NCI-H1092 (cell line): Measurements from ENCODE around the gene HLCS.
A peak's percentile ranks its signal among the peaks of the same experiment; 100 is the strongest.
"Not testable (repeated sequence)": the region's sequence is repeated elsewhere in the genome, so short reads cannot be mapped to it uniquely, and the experiment has no call there.

ENCODE experiments used
- DNase-seq: peaks from one replicate; lab custom pipeline; 2025; lab: John Stamatoyannopoulos, UW

The HLCS gene

GRCh38 chr21:36966066-36966820, at the start of gene HLCS:
HLCS (minus strand) TSS chr21:36966669; CDS start chr21:36966638, 31 bp downstream.
- peak; percentile 56 for DNase-seq

DNA sequence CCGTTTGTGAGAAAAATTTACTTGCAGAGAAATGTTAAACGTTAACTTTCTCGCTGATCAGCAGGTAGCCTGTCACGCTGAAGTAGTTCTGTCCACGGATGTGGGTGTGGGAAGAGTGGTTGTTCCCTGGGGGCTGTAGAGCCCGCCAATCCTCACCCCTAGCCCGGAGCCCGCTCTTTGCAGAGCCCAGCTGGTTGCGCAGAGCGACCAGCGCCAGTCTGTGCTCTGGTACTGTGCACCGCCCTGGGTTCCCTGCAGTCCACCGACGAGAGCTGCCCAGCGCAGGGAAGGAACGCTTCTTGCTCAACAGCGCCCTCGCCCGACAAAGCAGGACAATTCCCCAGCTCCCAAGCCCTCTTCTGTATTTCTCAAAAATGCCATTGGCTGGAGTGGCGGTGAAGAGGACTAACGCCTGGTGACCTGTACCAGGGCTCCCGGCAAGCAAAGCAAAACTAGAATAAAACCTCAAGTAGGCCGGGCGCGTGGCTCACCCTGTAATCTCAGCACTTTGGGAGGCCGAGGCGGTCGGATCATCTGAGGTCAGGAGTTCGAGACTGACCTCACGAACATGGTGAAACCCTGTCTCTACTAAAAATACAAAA, 43.4 kb upstream of the HLCS start:
- DNase-seq = peak; percentile 71

DNA sequence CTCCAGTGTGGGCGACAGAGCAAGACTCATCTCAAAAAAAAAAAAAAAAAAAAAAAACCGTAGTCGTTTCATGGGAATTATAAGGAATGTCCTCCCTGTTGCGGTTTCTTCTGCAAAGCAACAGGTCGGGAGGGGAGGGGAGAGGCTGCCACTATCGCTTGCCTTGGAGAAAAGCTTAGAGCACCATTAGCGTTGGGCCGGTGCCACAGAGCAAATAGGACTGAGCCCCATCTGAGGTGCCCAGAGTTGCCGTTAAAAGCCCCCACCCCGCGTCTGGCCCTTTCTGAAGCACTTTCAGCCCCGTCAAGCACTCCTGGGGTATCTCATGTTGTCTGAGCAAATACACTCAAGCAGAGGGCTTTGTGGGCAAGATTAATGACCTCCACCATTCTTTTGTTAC, 42.3 kb upstream of the HLCS start:
- DNase-seq = peak; percentile 91

GRCh38 chr21:37006486-37007291, 40.2 kb upstream of the HLCS start, which contains the start of gene RIPPLY3:
RIPPLY3 (plus strand) TSS chr21:37006702; CDS start chr21:37006773, 71 bp downstream.
- peak; percentile 8 for DNase-seq

GRCh38 chr21:37005548-37006485, 39.3 kb upstream of the HLCS start:
- DNase-seq = no peak

DNA sequence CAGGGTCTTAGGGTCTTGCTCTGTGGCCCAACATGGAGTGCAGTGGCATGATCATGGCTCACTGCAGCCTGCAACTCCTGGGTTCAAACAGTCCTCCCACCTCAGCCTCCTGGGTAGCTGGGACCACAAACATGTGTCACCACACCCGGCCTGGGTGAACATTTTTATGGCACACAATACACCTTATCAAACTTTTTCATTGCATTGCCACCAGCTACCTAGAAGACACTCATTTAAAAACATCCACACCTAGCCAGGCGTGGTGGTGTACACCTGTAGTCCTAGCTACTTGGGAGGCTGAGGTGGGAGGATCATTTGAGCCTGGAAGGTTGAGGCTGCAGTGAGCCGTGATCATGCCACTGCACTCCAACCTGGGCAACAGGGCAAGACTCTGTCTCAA, 37.4 kb upstream of the HLCS start:
- not testable (repeated sequence) for DNase-seq

DNA sequence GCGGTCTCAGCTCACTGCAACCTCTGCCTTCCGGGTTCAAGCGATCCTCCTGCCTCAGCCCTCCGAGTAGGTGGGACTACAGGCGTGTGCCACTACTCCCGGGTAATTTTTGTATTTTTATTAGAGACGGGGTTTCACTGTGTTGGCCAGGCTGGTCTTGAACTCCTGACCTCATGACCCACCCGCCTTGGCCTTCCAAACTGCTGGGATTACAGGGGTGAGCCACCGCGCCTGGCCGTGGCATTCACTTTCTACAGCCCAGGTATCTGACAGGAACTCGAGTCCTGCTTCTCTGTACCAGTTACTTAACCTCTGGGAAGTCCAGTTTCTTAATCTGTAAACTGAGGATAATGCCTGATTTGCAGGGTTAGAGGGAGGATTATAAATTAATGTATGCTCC, 36.4 kb upstream of the HLCS start:
- DNase-seq = not testable (repeated sequence)

DNA sequence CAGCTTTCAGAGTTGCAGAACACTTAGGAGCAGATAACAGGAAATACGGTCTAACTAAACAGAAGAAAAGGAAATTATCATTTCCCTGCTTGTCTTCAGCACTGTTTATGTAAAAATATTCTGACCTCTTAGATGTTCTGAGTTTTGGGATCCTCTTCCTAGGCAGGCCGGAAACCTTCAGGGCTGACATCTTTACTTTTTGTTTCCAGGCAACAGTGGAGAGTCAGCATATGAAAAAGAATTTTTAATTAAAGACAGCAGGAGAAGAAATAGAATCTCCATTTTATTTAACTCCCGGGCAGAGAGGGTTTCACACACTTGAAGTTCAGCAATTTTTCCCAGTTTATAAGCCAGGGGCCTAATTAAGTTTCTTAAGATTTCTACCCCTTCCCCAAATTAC, 35.0 kb upstream of the HLCS start:
- no peak for DNase-seq

DNA sequence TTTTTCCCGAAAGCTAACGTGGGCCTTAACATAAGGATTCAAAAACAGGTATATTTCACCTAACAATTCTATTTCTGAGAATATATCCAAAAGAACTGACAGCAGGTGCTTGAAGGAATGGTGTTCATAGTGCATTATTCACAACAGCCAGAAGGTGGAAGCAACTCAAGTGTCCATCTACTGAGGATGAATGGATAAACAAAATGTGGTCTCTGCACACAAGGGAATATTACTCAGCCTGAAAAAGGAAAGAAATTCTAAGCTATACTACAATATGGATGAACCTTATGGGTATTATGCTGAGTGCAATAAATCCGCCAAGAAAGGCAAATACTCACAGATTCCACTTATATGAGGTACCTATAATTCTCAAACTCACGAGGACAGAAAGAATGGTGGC, 33.9 kb upstream of the HLCS start:
- no peak for DNase-seq

- no peak for DNase-seq
These were observed 32.8 kb upstream of the HLCS start for GRCh38 chr21:36999131-36999898.

- DNase-seq = not testable (repeated sequence)
These were observed 28.8 kb upstream of the HLCS start for GRCh38 chr21:36995285-36995684.

DNA sequence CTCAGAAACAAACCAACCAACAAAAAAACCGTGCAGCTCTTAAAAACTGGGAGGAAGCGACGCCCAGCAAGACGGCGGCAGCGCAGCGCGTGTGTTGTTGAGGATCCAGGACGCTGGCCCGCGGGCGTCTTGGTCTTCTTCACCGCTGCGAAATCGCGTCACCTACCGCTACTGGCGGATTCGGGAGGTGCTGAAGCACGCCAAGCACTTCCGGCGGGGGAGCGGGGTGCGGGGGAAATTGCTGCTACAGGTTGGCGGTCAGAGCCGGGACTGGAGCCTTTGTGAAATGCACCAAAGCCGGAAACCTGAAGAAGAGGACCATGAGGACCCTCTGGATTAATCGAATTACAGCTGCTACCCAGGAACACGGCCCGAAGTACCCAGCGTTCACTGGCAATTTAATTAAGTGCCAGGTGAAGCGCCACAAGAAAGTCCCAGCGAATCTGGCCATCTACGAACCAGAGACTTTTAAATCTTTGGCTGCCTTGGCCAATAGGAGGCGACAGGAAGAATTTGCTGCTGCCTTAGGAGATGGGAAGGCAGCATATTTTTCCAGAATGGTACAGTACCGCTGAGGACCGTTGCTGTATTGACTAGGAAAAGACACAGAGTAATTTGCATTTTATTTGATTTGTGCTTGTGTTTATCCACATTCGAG, 28.2 kb upstream of the HLCS start:
- no peak for DNase-seq

DNA sequence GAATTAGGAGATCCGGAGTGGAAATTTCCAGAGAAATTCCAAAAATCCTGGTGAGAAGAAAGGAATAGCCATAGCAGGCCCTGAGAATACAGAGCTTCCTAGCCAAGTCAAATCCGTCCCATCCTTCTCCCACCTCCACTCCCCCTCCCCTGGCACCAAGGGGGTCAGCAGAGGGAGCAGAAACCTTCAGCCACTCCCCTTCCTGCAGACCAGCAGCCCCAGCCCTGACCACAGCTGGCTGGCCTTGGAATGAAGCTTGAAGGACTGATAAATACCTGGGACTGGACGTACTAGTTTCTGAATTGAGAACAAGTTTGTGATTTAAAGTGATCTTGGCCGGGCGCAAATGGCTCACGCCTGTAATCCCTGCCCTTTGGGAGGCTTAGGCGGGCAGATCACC, 26.2 kb upstream of the HLCS start:
- no peak for DNase-seq

GRCh38 chr21:36990508-36991205, 24.2 kb upstream of the HLCS start:
- no peak for DNase-seq

- peak; percentile 82 for DNase-seq
These were observed 23.4 kb upstream of the HLCS start for GRCh38 chr21:36989699-36990507.

DNA sequence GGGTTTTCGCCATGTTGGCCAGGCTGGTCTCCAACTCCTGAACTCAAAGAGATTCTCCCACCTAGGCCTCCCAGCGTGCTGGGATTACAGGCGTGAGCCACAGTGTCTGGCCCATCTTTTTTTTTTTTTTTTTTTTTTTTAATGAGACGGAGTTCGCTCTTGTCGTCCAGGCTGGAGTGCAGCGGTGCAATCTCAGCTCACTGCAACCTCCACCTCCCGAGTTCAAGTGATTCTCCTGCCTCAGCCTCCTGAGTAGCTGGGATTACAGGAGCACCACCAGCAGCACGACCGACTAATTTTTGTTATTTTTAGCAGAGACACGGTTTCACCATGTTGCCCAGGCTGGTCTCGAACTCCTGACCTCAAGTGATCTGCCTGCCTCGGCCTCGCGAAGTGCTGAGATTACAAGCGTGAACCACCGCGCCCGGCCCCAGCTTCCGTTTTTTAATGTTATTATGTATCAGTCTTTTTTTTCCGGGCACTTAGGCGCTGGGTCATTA, 22.8 kb upstream of the HLCS start:
- DNase-seq = not testable (repeated sequence)

- no peak for DNase-seq
These were observed 22.1 kb upstream of the HLCS start for GRCh38 chr21:36988536-36988935.

DNA sequence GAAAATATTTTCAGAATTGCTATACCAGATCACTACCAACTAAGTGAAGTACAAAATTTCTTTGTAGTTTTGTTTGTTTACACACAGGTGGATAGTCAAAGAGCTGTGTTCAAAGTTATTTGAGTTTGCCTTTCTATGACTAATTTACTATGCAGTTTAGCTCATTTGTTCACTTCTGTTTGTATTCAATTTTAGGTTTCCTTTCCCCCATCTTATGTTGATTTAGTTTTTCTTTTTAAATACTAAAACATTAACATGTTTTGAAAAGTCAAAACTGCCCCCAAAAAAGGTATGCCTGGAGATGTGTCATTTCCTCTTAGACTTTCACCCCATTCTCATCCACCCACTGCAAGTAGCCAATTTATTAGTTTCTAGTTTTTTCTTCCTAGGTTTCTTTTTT, 21.4 kb upstream of the HLCS start:
- no peak for DNase-seq
